Measurements from ENCODE around the gene SYVN1.

SYVN1 gene

DNA sequence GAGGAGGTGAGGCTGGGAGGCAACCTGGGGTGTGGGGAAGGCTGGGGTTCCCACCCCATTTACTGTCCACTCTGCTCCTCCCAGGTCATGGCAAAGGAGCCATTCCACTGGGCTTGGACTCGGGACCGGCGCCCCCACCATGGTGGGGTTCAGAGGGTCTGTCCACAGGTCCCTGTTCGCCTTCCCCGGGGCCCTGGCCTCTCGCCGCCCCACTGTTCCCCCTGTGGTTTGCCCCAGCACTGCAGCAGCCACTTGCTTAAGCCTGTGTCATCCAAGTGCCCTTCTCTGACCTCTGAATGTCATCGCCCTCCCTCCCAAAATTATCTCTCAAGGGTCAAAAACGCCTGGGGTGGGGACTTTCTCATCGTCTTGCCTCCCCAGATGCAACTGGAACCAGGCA is 38.3 kb upstream of the SYVN1 start:
- TF ChIP-seq, protein P1, sequence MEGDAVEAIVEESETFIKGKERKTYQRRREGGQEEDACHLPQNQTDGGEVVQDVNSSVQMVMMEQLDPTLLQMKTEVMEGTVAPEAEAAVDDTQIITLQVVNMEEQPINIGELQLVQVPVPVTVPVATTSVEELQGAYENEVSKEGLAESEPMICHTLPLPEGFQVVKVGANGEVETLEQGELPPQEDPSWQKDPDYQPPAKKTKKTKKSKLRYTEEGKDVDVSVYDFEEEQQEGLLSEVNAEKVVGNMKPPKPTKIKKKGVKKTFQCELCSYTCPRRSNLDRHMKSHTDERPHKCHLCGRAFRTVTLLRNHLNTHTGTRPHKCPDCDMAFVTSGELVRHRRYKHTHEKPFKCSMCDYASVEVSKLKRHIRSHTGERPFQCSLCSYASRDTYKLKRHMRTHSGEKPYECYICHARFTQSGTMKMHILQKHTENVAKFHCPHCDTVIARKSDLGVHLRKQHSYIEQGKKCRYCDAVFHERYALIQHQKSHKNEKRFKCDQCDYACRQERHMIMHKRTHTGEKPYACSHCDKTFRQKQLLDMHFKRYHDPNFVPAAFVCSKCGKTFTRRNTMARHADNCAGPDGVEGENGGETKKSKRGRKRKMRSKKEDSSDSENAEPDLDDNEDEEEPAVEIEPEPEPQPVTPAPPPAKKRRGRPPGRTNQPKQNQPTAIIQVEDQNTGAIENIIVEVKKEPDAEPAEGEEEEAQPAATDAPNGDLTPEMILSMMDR (IDR thresholded peaks at IDR 0.05; ENCODE audit: insufficient read depth, missing control alignments) = no peak
- no peak for FAIRE-seq
- DNase-seq (ENCODE audit: insufficient read length, low spot score) = no peak

DNA sequence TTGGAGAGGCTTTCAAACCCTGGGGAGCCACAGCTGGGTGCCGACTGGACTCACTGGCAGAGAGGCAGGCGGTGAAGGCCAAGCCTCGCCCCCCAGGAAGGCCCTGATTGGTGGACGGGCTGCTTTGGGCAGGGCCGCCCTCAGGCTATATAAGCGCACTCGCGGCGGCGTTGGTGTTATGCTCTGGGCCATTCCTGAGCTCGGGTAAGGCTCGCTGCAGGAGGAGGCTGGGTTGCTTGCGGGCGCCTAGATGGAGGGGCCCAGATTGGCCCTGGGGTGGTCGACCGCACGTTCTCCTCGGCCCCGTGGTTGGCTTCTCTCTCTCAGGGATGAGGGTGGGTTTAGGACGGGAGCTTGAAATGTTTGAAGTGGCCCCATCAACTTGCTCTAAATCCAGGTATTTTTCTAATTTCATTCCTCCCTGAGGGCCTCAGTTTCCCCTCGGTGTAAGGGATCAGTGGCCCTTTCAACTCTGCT is 35.8 kb upstream of the SYVN1 start, which contains the start of gene SPDYC:
Gene SPDYC (plus strand): TSS at position 176 of the 477 bp plus-strand sequence. CDS start 1,125 bp downstream, outside the sequence.
- FAIRE-seq = no peak

DNA sequence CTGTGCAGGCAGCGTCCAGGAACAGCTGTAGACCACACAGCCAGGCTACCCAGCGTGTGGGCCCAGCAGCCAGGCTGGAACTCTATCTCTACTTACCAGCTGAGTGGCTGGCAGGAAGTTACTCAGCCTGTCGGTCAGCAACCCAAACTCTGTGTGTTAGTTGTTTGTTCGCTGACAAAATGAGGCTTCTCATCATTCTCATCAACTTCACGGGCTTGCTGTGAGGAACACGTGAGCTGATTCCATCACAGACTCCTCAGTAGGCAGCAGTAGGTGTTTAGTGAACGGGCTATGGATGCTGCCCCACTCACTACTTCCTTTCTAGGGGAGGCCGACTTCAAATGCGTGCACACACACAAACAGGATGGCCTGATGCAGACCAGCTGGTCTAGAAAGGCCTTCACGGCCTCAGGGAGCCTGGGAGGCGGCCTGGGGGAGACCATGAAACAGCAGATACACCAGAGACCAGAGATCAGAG is 34.9 kb upstream of the SYVN1 start:
- TF ChIP-seq, protein P1 (IDR thresholded peaks at IDR 0.05; ENCODE audit: insufficient read depth, missing control alignments) = no peak
- FAIRE-seq (no peak), DNase-seq (ENCODE audit: insufficient read length, low spot score) (no peak)

More for the DNA sequence above, 35.8 kb upstream of the SYVN1 start, which contains the start of gene SPDYC:
- DNase-seq (ENCODE audit: insufficient read length, low spot score) = no peak
- TF ChIP-seq, protein P1 (IDR thresholded peaks at IDR 0.05; ENCODE audit: insufficient read depth, missing control alignments) = no peak

DNA sequence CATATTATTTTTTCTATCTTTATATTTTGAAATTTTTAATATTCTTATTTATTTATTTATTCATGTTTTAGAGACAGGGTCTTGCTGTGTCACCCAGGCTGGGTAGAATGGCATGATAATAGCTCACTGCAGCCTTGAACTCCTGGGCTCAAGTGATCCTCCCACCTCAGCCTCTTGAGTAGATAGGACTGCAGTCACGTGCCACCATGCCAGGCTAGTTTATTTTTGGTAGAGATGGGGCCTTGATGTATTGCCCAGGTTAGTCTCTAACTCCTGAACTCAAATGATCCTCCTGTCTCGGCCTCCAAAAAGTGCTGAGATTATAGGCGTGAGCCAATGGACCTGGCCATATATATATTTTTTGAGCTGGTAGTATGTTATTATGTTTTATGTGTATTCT is 33.3 kb upstream of the SYVN1 start:
- TF ChIP-seq, protein P1 (IDR thresholded peaks at IDR 0.05; ENCODE audit: insufficient read depth, missing control alignments) = no peak
- DNase-seq (ENCODE audit: insufficient read length, low spot score) (no peak), FAIRE-seq (no peak)

DNA sequence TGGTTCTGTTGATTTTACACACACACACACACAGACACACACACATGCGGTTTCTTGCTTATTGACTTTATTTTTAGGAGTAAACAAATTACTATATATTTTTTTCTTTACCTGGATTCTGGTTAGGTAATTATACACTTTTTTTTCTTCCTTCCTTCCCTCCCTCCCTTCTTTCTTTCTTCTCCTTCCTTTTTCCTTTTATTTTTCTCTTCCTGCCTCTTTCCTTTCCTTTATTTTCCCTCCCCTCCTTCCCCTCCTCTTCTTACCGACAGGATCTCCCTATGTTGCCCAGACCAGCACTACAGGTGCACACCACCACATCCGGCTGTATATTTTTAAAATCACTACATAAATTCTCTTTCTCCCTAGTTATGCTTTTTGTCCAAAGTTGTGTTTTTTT is 32.6 kb upstream of the SYVN1 start:
- TF ChIP-seq, protein P1 (IDR thresholded peaks at IDR 0.05; ENCODE audit: insufficient read depth, missing control alignments) = no peak
- no peak for FAIRE-seq
- DNase-seq (ENCODE audit: insufficient read length, low spot score) = no peak

DNA sequence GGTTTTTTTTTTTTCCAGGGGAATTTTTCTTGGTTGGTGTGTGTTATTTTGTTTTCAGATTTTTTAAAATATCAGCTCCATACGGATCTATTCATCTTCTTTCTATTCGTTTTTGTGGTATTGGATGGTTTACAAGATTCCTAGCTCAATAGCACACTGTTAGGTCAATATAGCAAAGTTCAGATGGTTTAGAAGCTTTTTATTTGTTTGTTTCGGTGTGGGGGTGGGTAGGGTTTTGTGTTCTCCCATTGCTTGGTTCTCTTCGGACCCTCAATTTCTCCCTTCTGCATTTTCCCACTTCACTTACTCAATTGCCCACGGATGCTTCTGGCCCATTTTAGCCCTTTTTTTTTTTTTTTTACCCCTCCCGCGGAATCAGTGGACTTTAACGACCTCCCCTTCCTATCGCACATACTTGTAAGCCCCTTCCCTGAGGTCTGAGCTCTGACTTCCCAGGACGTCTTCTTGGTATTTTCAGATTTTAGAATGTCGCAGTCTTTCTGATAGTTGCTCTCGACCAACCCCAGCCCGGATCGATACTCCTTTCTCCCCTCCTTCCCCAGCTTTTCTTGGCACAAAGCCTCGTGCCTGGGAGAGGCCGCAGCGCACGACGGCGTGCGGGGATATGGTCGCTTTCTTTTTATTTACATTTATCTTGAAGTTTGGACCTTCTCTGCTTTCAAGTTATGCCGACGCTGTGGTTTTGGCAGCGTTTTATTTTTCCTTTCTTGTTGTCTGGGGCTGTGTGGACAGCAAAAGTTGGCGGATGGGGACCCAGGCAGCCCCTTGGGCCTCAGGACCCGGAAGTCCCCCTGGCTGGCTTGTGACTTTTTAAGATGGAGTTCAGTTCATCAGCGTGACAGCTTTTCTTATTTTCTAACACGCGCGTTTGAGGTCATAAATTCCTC is 31.3 kb upstream of the SYVN1 start:
- FAIRE-seq (no peak), DNase-seq (ENCODE audit: insufficient read length, low spot score) (no peak)
- TF ChIP-seq, protein P1 (IDR thresholded peaks at IDR 0.05; ENCODE audit: insufficient read depth, missing control alignments) = no peak

DNA sequence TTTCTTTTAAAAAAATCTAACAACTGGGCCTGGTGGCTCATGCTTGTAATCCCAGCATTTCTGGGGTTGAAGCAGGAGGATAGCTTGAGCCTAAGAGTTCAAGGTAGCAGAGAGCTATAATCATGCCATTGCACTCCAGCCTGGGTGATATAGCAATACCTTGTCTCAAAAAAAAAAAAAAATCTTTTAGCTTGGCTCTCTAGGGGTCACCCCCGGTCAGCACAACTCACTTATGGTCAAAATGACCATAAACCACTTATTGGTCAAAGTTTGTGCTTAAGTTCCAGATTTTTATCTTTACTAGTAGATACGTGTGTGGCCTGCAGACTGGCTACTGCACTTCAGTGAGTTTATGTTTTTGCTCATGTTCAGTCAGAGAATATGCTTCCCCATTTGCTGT is 29.4 kb upstream of the SYVN1 start:
- FAIRE-seq (no peak), DNase-seq (ENCODE audit: insufficient read length, low spot score) (no peak)
- TF ChIP-seq, protein P1 (IDR thresholded peaks at IDR 0.05; ENCODE audit: insufficient read depth, missing control alignments) = no peak
